ENCODE measurements around the gene PPP4R2.

Gene PPP4R2

DNA sequence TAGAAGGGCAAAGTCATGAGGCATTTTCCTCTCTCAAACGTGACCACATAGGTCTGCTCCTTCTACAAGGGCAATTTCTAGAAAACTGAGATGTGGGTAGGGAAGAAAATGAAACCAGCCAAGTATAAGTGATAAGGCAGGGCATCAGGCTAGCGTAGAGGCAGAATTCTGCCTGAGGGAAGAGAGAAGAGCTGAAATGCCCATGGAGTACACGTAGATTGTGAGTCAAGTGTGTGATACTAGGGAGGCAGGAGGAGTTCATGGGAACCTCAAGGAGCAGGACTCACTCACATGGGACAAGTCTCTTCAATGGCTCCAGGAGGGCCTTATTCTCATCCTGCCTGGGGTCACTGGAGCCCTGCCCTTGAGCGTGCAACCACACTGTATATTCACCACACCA, 34.9 kb upstream of the PPP4R2 start:
- H3K27ac ChIP-seq (ENCODE audit: low read length) = no peak overlapping the region
- H3K4me3 ChIP-seq (ENCODE audit: low read depth in 1 of 2, low read length in 2 of 2) = no peak overlapping the region
- no peaks in the 10 kb centered on the region for H3K27me3 ChIP-seq (ENCODE audit: low read depth, low read length)
- no peaks in the 10 kb centered on the region for H3K9me3 ChIP-seq (ENCODE audit: control insufficient read depth in 1 of 2, low read length in 2 of 2)
- peaks cover 7 to 8% of the 10 kb centered on the region in 2 donors for H3K4me1 ChIP-seq (ENCODE audit: control insufficient read depth in 1 of 2, insufficient read depth in 2 of 2, low read length in 2 of 2)
- no peaks in the 10 kb centered on the region for H3K36me3 ChIP-seq (ENCODE audit: control insufficient read depth in 1 of 2, insufficient read depth in 2 of 2, low read length in 2 of 2)

DNA sequence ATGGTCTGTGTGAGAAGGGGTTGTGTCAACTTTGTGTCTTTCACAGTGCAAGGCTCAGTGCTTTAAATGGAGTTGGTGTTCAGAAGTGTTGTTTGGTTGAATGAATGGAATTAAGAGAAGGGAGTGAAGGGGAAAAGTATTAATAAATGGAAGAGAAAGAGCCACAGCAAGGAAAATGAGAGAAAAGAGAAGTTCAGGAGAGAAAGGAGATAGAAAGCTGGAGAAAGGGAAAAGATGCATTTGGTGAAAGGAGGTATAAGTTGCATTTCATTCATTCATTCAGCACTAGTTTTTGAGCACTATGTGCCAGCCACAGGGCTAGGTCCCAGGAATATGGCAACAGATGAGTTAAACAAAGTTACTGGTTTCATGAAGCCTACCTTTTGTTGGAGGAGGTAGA, 34.3 kb upstream of the PPP4R2 start:
- no peaks in the 10 kb centered on the region for H3K9me3 ChIP-seq (ENCODE audit: control insufficient read depth in 1 of 2, low read length in 2 of 2)
- H3K27me3 ChIP-seq (ENCODE audit: low read depth, low read length) = no peaks in the 10 kb centered on the region
- H3K36me3 ChIP-seq (ENCODE audit: control insufficient read depth in 1 of 2, insufficient read depth in 2 of 2, low read length in 2 of 2) = no peaks in the 10 kb centered on the region
- no peak overlapping the region for H3K27ac ChIP-seq (ENCODE audit: low read length)
- peaks cover 7 to 8% of the 10 kb centered on the region in 2 donors for H3K4me1 ChIP-seq (ENCODE audit: control insufficient read depth in 1 of 2, insufficient read depth in 2 of 2, low read length in 2 of 2)
- no peak overlapping the region for H3K4me3 ChIP-seq (ENCODE audit: low read depth in 1 of 2, low read length in 2 of 2)

DNA sequence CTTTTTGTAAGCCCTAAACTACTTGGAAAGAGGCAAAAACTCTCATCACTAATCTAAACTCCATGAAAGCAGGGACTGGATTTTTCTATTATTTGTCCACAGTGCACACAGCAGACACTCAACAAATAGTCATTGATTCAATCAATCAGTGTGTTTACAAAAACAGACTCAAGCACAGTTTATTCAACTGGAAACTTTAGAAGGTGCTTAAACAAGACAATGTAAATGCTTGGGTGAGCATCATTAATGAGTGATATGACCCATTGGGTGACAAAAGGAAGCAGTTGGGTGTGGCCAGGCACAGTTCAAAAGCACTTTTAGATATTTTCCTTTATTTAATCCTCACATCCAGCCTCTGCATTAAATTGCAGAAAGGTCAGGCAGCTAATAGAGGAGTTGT, 32.0 kb upstream of the PPP4R2 start:
- no peaks in the 10 kb centered on the region for H3K36me3 ChIP-seq (ENCODE audit: control insufficient read depth in 1 of 2, insufficient read depth in 2 of 2, low read length in 2 of 2)
- H3K9me3 ChIP-seq (ENCODE audit: control insufficient read depth in 1 of 2, low read length in 2 of 2) = no peaks in the 10 kb centered on the region
- peaks cover 7 to 8% of the 10 kb centered on the region in 2 donors for H3K4me1 ChIP-seq (ENCODE audit: control insufficient read depth in 1 of 2, insufficient read depth in 2 of 2, low read length in 2 of 2)
- H3K27me3 ChIP-seq (ENCODE audit: low read depth, low read length) = no peaks in the 10 kb centered on the region
- H3K27ac ChIP-seq (ENCODE audit: low read length) = no peak overlapping the region
- H3K4me3 ChIP-seq (ENCODE audit: low read depth in 1 of 2, low read length in 2 of 2) = no peak overlapping the region

DNA sequence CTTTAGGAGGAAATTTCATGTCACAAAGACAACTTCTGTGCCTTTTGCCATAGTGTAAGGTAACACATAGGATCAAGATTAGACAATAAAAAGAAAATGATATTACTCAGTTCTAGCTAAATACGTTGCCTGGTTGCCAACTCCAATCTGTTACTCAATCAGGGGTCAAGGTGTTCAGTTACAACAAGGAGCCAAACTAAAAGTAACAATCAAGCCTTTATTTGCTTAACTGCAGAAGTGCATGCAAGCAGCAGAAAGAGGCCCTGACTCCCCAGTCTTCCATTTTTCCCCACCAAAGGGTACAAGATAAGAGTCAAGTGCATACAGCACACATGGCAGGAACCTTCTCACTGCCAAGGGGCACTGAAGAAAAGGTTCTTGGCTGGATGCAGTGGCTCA, 28.3 kb upstream of the PPP4R2 start:
- no peak overlapping the region for H3K27ac ChIP-seq (ENCODE audit: low read length)
- H3K4me3 ChIP-seq (ENCODE audit: low read depth in 1 of 2, low read length in 2 of 2) = no peak overlapping the region
- no peaks in the 10 kb centered on the region for H3K36me3 ChIP-seq (ENCODE audit: control insufficient read depth in 1 of 2, insufficient read depth in 2 of 2, low read length in 2 of 2)
- H3K9me3 ChIP-seq (ENCODE audit: control insufficient read depth in 1 of 2, low read length in 2 of 2) = no peaks in the 10 kb centered on the region
- H3K4me1 ChIP-seq (ENCODE audit: control insufficient read depth in 1 of 2, insufficient read depth in 2 of 2, low read length in 2 of 2) = no peaks in the 10 kb centered on the region
- H3K27me3 ChIP-seq (ENCODE audit: low read depth, low read length) = no peaks in the 10 kb centered on the region

DNA sequence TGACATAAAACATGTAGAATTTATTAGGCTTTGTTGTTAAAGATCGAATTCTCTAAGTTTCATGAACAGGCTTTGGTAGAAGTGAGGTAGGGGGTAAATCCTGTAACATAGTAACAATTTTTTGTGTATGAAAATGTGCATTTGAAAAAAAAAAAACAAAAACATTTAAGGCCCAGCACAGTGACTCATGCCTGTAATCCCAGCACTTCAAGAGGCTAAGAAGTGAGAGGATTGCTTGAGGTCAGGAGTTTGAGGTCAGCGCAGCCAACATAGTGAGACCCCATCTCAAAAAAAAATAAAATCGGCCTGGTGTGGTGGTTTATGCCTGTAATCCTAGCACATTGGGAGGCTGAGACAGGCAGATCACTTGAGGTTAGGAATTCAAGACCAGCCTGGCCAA, 26.8 kb upstream of the PPP4R2 start:
- Histone ChIP-seq H3K27me3 (ENCODE audit: low read depth, low read length) (no peaks in the 10 kb centered on the region), H3K4me3 (ENCODE audit: low read depth in 1 of 2, low read length in 2 of 2) (no peak overlapping the region), H3K36me3 (ENCODE audit: control insufficient read depth in 1 of 2, insufficient read depth in 2 of 2, low read length in 2 of 2) (no peaks in the 10 kb centered on the region), H3K27ac (ENCODE audit: low read length) (no peak overlapping the region), H3K9me3 (ENCODE audit: control insufficient read depth in 1 of 2, low read length in 2 of 2) (no peaks in the 10 kb centered on the region), H3K4me1 (ENCODE audit: control insufficient read depth in 1 of 2, insufficient read depth in 2 of 2, low read length in 2 of 2) (no peaks in the 10 kb centered on the region)

DNA sequence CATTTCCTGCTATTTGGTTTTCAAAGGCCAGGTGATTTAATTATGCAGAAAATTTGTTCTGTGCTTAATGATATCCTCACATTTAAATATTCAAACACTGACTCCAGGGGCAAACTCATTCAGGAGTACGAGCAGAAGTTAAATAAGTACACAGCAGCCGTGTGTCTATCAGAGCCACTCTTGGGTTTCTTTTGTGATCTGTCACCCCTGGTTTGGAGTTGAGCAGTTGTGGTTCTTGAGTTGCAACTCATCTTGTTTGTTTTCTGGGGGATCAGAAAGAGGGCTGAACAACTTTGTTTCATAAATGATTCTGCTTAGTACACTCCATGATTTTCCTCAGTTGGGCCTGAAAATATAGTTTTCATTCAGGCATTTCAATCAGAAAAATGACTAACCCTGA, 25.7 kb upstream of the PPP4R2 start:
- Histone ChIP-seq H3K36me3 (ENCODE audit: control insufficient read depth in 1 of 2, insufficient read depth in 2 of 2, low read length in 2 of 2) (no peaks in the 10 kb centered on the region), H3K27ac (ENCODE audit: low read length) (no peak overlapping the region), H3K4me3 (ENCODE audit: low read depth in 1 of 2, low read length in 2 of 2) (no peak overlapping the region), H3K9me3 (ENCODE audit: control insufficient read depth in 1 of 2, low read length in 2 of 2) (no peaks in the 10 kb centered on the region), H3K4me1 (ENCODE audit: control insufficient read depth in 1 of 2, insufficient read depth in 2 of 2, low read length in 2 of 2) (no peaks in the 10 kb centered on the region), H3K27me3 (ENCODE audit: low read depth, low read length) (no peaks in the 10 kb centered on the region)

DNA sequence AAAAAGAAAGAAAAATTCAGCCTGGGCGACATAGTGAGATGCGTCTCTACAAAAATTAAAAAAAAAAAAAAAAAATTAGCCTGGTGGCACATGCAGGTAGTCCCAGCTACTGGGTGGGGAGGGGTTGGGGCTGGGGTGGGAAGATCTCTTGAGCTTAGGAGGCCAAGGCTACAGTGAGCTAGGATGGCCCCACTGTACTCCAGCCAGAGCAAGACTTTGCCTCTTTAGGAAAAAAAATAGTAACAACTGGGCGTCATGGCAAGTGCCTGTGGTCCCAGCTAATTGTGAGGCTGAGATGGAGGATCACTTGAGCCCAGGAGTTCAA, 23.9 kb upstream of the PPP4R2 start:
- Histone ChIP-seq H3K27me3 (ENCODE audit: low read depth, low read length) (no peaks in the 10 kb centered on the region), H3K4me3 (ENCODE audit: low read depth in 1 of 2, low read length in 2 of 2) (no peak overlapping the region), H3K4me1 (ENCODE audit: control insufficient read depth in 1 of 2, insufficient read depth in 2 of 2, low read length in 2 of 2) (no peaks in the 10 kb centered on the region), H3K9me3 (ENCODE audit: control insufficient read depth in 1 of 2, low read length in 2 of 2) (no peaks in the 10 kb centered on the region), H3K36me3 (ENCODE audit: control insufficient read depth in 1 of 2, insufficient read depth in 2 of 2, low read length in 2 of 2) (no peaks in the 10 kb centered on the region), H3K27ac (ENCODE audit: low read length) (no peak overlapping the region)

DNA sequence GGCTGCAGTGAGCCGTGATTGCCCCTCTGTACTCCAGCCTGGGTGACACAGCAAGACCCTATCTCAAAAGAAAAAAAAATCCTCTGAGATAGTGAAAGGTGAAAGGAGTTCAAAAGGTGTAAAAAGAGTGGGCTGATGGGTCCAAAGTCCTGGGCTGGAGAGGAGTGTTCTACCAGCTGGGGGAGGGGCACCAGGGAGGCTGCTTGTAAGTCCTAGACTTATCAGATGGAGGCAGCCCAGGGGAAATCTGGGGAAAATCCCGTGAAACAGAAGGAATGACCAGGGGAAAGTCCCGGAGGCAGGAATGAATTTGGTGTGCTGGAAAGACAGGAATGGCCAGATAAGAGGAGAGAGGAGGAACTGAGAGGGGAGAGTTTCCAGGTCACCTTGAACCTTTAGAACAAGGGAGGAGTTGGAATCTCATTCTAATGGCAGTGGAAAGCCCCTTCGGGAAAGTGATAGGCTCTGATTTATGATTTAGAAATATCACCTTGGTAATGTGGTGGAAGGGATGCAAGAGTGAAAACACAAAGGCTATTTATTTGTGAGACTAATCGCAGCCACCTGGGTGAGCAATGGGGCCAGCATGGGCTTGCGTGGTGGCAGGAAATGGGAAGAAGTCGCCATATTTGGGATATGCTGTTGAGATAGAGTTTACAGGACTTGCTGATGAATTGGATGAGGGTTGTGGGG, 23.4 kb upstream of the PPP4R2 start:
- no peak overlapping the region for H3K27ac ChIP-seq (ENCODE audit: low read length)
- no peaks in the 10 kb centered on the region for H3K4me1 ChIP-seq (ENCODE audit: control insufficient read depth in 1 of 2, insufficient read depth in 2 of 2, low read length in 2 of 2)
- H3K9me3 ChIP-seq (ENCODE audit: control insufficient read depth in 1 of 2, low read length in 2 of 2) = no peaks in the 10 kb centered on the region
- H3K4me3 ChIP-seq (ENCODE audit: low read depth in 1 of 2, low read length in 2 of 2) = no peak overlapping the region
- H3K36me3 ChIP-seq (ENCODE audit: control insufficient read depth in 1 of 2, insufficient read depth in 2 of 2, low read length in 2 of 2) = no peaks in the 10 kb centered on the region
- no peaks in the 10 kb centered on the region for H3K27me3 ChIP-seq (ENCODE audit: low read depth, low read length)

DNA sequence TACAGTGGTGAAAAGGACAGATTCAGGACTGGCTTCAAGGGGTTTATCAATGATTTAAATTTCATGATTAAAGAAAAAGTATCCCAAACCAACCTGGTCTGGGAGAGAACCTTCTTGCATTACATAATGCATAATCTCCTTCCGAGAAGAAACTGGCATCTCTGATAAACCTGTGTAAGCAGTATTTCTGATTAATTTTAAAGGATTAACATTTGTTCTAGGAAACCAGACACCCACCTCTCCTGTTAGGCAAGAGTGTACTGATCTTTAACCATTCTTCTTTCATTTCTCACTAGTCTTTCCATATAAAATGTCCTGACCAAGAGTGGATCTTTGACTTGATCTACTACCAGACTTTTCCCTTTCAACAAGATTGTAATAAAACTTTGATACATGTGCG, 22.8 kb upstream of the PPP4R2 start:
- no peak overlapping the region for H3K27ac ChIP-seq (ENCODE audit: low read length)
- H3K4me3 ChIP-seq (ENCODE audit: low read depth in 1 of 2, low read length in 2 of 2) = no peak overlapping the region
- no peaks in the 10 kb centered on the region for H3K9me3 ChIP-seq (ENCODE audit: control insufficient read depth in 1 of 2, low read length in 2 of 2)
- H3K27me3 ChIP-seq (ENCODE audit: low read depth, low read length) = no peaks in the 10 kb centered on the region
- no peaks in the 10 kb centered on the region for H3K4me1 ChIP-seq (ENCODE audit: control insufficient read depth in 1 of 2, insufficient read depth in 2 of 2, low read length in 2 of 2)
- H3K36me3 ChIP-seq (ENCODE audit: control insufficient read depth in 1 of 2, insufficient read depth in 2 of 2, low read length in 2 of 2) = no peaks in the 10 kb centered on the region

DNA sequence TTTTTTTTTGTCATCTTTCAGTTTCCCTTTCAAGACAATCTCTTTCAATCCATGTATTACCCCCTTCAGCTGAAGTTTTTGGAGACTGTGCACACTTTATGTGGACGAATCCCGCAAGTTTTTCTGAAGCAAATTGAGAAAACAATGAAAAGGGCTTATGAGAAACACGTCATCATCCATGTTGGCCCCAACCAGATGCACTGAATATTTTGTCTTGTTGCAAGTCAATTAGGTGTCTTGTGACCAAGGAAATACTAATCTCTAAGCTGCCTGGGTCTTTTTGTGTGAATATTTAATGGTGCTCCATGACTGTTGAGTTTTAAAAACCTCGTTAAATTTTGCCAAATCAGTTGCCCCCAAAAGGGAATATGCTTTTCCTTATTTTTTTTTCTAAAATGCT, 21.7 kb upstream of the PPP4R2 start:
- Histone ChIP-seq H3K36me3 (ENCODE audit: control insufficient read depth in 1 of 2, insufficient read depth in 2 of 2, low read length in 2 of 2) (no peaks in the 10 kb centered on the region), H3K27ac (ENCODE audit: low read length) (no peak overlapping the region), H3K4me1 (ENCODE audit: control insufficient read depth in 1 of 2, insufficient read depth in 2 of 2, low read length in 2 of 2) (no peaks in the 10 kb centered on the region)

DNA sequence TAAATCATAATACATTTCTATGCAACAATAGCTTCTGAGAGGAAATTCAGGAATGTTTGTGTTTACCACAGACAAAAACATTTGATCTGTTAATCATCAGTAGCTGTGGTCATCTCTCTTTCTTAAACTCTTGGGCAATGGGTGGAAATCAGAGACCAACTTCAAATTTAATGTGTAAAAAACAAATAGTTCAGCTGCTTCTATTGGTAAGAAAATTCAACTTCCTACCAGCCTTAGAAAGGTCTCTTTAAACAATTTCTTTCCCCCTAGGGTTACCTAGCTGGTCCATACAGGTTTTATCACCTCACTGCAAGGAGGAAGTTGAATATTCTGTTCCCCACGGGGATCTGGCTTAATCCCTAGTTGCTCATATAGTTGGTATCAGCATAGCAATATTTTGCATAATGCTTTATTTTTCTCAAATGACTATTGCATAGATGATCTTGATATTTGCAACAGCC, 20.3 kb upstream of the PPP4R2 start:
- H3K36me3 ChIP-seq (ENCODE audit: control insufficient read depth in 1 of 2, insufficient read depth in 2 of 2, low read length in 2 of 2) = no peaks in the 10 kb centered on the region
- no peaks in the 10 kb centered on the region for H3K27me3 ChIP-seq (ENCODE audit: low read depth, low read length)
- H3K27ac ChIP-seq (ENCODE audit: low read length) = no peak overlapping the region
- H3K9me3 ChIP-seq (ENCODE audit: control insufficient read depth in 1 of 2, low read length in 2 of 2) = no peaks in the 10 kb centered on the region
- no peaks in the 10 kb centered on the region for H3K4me1 ChIP-seq (ENCODE audit: control insufficient read depth in 1 of 2, insufficient read depth in 2 of 2, low read length in 2 of 2)
- H3K4me3 ChIP-seq (ENCODE audit: low read depth in 1 of 2, low read length in 2 of 2) = no peak overlapping the region

More for the DNA sequence above, 21.7 kb upstream of the PPP4R2 start:
- no peak overlapping the region for H3K4me3 ChIP-seq (ENCODE audit: low read depth in 1 of 2, low read length in 2 of 2)
- no peaks in the 10 kb centered on the region for H3K9me3 ChIP-seq (ENCODE audit: control insufficient read depth in 1 of 2, low read length in 2 of 2)
- H3K27me3 ChIP-seq (ENCODE audit: low read depth, low read length) = no peaks in the 10 kb centered on the region

DNA sequence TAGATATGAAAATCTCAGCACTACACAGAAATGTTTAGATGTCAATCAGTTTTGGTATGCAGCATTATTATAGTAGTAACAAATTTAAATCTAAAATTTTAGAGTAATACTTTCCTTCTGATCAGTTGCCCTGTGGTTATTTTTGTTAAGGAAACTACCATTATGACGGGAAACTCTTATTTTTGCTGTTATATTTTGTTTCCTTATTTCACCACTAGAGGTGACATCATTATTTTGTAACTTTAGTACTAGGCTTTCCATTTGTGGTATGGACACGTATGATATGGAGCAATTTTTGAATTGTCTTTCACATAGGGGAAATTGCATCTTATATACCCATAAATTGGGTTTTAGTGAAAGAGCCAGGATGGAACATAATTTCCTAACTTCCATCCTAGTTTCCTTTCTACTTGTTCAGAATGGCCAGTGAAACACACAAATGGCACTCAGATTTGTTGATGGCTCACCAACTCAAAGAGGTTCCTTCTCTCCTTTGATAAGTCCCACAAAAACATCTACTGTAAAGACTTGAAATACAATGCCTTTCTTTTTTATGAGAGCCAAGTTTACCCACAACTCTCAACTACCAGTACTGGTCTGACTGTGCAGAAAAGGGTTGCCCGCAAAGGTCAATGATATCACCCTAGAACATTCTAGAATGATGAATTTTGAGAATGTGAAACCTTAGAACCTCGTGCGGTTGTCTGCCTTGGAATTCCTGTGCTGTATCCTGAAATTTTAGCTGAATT, 19.4 kb upstream of the PPP4R2 start:
- Histone ChIP-seq H3K4me1 (ENCODE audit: control insufficient read depth in 1 of 2, insufficient read depth in 2 of 2, low read length in 2 of 2) (no peaks in the 10 kb centered on the region), H3K36me3 (ENCODE audit: control insufficient read depth in 1 of 2, insufficient read depth in 2 of 2, low read length in 2 of 2) (no peaks in the 10 kb centered on the region), H3K27ac (ENCODE audit: low read length) (no peak overlapping the region), H3K27me3 (ENCODE audit: low read depth, low read length) (no peaks in the 10 kb centered on the region), H3K4me3 (ENCODE audit: low read depth in 1 of 2, low read length in 2 of 2) (no peak overlapping the region), H3K9me3 (ENCODE audit: control insufficient read depth in 1 of 2, low read length in 2 of 2) (no peaks in the 10 kb centered on the region)
